Activated CD8-positive, alpha-beta memory T cell treated with anti-CD3 and anti-CD28 coated beads, Interleukin-2, amount 50 U/mL, for 48 hours (primary cell): Measurements from ENCODE around the gene GDF2.

Source experiments
- DNase-seq: peaks from one replicate; pipeline ENCODE4 v3.0.0-alpha.2; 2020

Gene GDF2

GRCh38 chr10:47335906-47336305 is 13.7 kb downstream of the GDF2 start:
- DNase-seq, result no peak

- DNase-seq, result no peak
These were observed 14.3 kb downstream of the GDF2 start for GRCh38 chr10:47336387-47337134.

GRCh38 chr10:47337310-47337709 is 15.1 kb downstream of the GDF2 start:
- DNase-seq, result no peak

GRCh38 chr10:47339186-47339735 is 17.0 kb downstream of the GDF2 start:
- DNase-seq, result no peak

- DNase-seq, result no peak
These were observed 17.7 kb downstream of the GDF2 start for GRCh38 chr10:47339759-47340607.

GRCh38 chr10:47340608-47341170 is 18.4 kb downstream of the GDF2 start:
- peak; percentile 91 for DNase-seq

GRCh38 chr10:47344996-47345870 is 23.0 kb downstream of the GDF2 start:
- no peak for DNase-seq

- no peak for DNase-seq
These were observed 24.5 kb downstream of the GDF2 start for GRCh38 chr10:47346581-47347302.

- no peak for DNase-seq
These were observed 25.0 kb downstream of the GDF2 start for GRCh38 chr10:47347303-47347675.

GRCh38 chr10:47348138-47348651 is 25.9 kb downstream of the GDF2 start, which contains the start of gene RBP3:
TSS of gene RBP3 (plus strand) at chr10:47348363. CDS start at chr10:47348485, 122 bp downstream.
- DNase-seq, result no peak

GRCh38 chr10:47348661-47349470 is 26.6 kb downstream of the GDF2 start:
- DNase-seq, result no peak

- no peak for DNase-seq
These were observed 27.3 kb downstream of the GDF2 start for GRCh38 chr10:47349516-47349915.

- DNase-seq, result no peak
These were observed 27.7 kb downstream of the GDF2 start for GRCh38 chr10:47349941-47350371.

- DNase-seq, result no peak
These were observed 28.7 kb downstream of the GDF2 start for GRCh38 chr10:47350671-47351640.

- DNase-seq, result no peak
These were observed 29.9 kb downstream of the GDF2 start for GRCh38 chr10:47351899-47352815.

GRCh38 chr10:47353351-47353750 is 31.1 kb downstream of the GDF2 start:
- DNase-seq, result no peak

GRCh38 chr10:47354165-47354564 is 31.9 kb downstream of the GDF2 start:
- DNase-seq, result no peak

- no peak for DNase-seq
These were observed 32.6 kb downstream of the GDF2 start for GRCh38 chr10:47354900-47355299.
